NOMO-1 (cell line): ENCODE measurements around the gene CATSPER3.

Experiments
- DNase-seq, 2 experiments: peaks; one replicate each; lab custom pipeline; 2025; ENCODE audit not compliant: unreplicated experiment in 2 of 2; lab: John Stamatoyannopoulos, UW

The CATSPER3 gene

GRCh38 chr5:135028791-135029476 is 61.2 kb downstream of the CATSPER3 start:
- DNase-seq, result no peak

- DNase-seq, result no peak
Measured at GRCh38 chr5:135029477-135030122, 61.9 kb downstream of the CATSPER3 start.

GRCh38 chr5:135030123-135030955 is 62.6 kb downstream of the CATSPER3 start:
- no peak for DNase-seq

GRCh38 chr5:135030956-135031812 is 63.5 kb downstream of the CATSPER3 start:
- DNase-seq, result no peak

- DNase-seq, result no peak
Measured at GRCh38 chr5:135031813-135032694, 64.3 kb downstream of the CATSPER3 start.

- no peak for DNase-seq
Measured at GRCh38 chr5:135032695-135032998, 64.9 kb downstream of the CATSPER3 start.

- DNase-seq, result no peak
Measured at GRCh38 chr5:135032999-135033861, 65.5 kb downstream of the CATSPER3 start.

GRCh38 chr5:135033901-135034235 is 66.2 kb downstream of the CATSPER3 start, which contains the start of gene PITX1:
Gene PITX1 (minus strand): TSS chr5:135034228. CDS start chr5:135033881, 347 bp downstream.
- no peak for DNase-seq

GRCh38 chr5:135034236-135034962 is 66.7 kb downstream of the CATSPER3 start:
- DNase-seq, result no peak

GRCh38 chr5:135034963-135035677 is 67.4 kb downstream of the CATSPER3 start:
- DNase-seq, result no peak

- no peak for DNase-seq
Measured at GRCh38 chr5:135035678-135036030, 67.9 kb downstream of the CATSPER3 start.

- no peak for DNase-seq
Measured at GRCh38 chr5:135036405-135036804, 68.7 kb downstream of the CATSPER3 start.

- no peak for DNase-seq
Measured at GRCh38 chr5:135037519-135038204, 70.0 kb downstream of the CATSPER3 start.

- no peak for DNase-seq
Measured at GRCh38 chr5:135038205-135038812, 70.6 kb downstream of the CATSPER3 start.

GRCh38 chr5:135038813-135039270 is 71.1 kb downstream of the CATSPER3 start:
- DNase-seq, result no peak

- DNase-seq, result no peak
Measured at GRCh38 chr5:135039271-135040033, 71.7 kb downstream of the CATSPER3 start.
